K562 (cell line): Measurements from ENCODE around the gene AP3B1. TPM values are rescaled to one million over a fixed set of nuclear protein-coding genes. Genes with fewer than 3 reads are reported as not detected.

Experiments used
- CBX8 ChIP-seq: fragments of 200-600 bp; sonication (generic); IDR thresholded peaks from 2 replicates; pipeline ENCODE4 v1.6.1; 2012; ENCODE audit warnings: borderline replicate concordance, mixed run types, low read depth, mild to moderate bottlenecking, moderate library complexity, mixed read lengths, low read length, control low read depth, inconsistent platforms; ENCODE audit not compliant: poor library complexity, severe bottlenecking; ENCODE audit errors: extremely low read depth
- GTF2F1 ChIP-seq: IDR thresholded peaks from 2 replicates; pipeline ENCODE4 v1.6.1; 2011; ENCODE audit warnings: low read depth, low read length, improper control_type of control experiment
- NCOA2 ChIP-seq, 2 experiments: fragments of 450-650 bp; IDR thresholded peaks; 2 replicates each; pipeline ENCODE4 v1.6.1; 2018; ENCODE audit warnings: mild to moderate bottlenecking in 2 of 2, moderate library complexity in 1 of 2; ENCODE audit not compliant: partially characterized antibody in 2 of 2
- REST ChIP-seq, 2 experiments: fragments of 450-650 bp; formaldehyde crosslinking in 1 of 2; IDR thresholded peaks; 2 replicates each; pipeline versions ENCODE4 v1.4.0 to v1.6.1; 2014 to 2020; ENCODE audit warnings: mild to moderate bottlenecking in 2 of 2, borderline replicate concordance in 1 of 2, low read depth in 1 of 2
- SMC3 ChIP-seq: conservative IDR thresholded peaks from 2 replicates; pipeline ENCODE4 v1.6.1; 2011; ENCODE audit warnings: low read depth, low read length, improper control_type of control experiment; ENCODE audit not compliant: insufficient read depth
- THRAP3 ChIP-seq: fragments of 450-650 bp; IDR thresholded peaks from 2 replicates; pipeline ENCODE4 v1.6.1; 2016; ENCODE audit warnings: mild to moderate bottlenecking, inconsistent platforms, borderline replicate concordance
- UBTF ChIP-seq, 2 experiments: IDR thresholded peaks; 2 replicates each; pipeline ENCODE4 v1.6.1; 2012; ENCODE audit warnings: improper control_type of control experiment in 2 of 2, low read depth in 2 of 2, low read length in 2 of 2, borderline replicate concordance in 1 of 2
- ZNF212 ChIP-seq: fragments of 450-650 bp; formaldehyde crosslinking; IDR thresholded peaks from 2 replicates; pipeline ENCODE4 v1.4.0; 2020; ENCODE audit warnings: mild to moderate bottlenecking
- polyA plus RNA-seq, 8 experiments: library from polyadenylated mRNA; depleted of rRNA in 4 of 8; stranded (reverse) in 5 of 8; unstranded in 3 of 8; fragments of >200 nt; fragmentation: Nextera tagmentation in 2 of 8; fragmentation: Illumina TruSeq in 1 of 8; extraction: Ambion mirVana in 2 of 8; extraction: Trizol in 1 of 8; gene quantifications; 2 replicates each; pipeline versions ENCODE4 v1.2.1 to v1.2.3, GENCODE V29; 2011 to 2014; ENCODE audit warnings: inconsistent platforms in 1 of 8, missing spikeins in 1 of 8
- total RNA-seq, 7 experiments: library from RNA; depleted of rRNA in 6 of 7; stranded (reverse); fragments of >200 nt in 6 of 7; fragmentation: Illumina TruSeq in 2 of 7; extraction: Trizol in 2 of 7; gene quantifications; 2 replicates each; pipeline versions ENCODE4 v1.2.1 to v1.2.3, GENCODE V29; 2011 to 2021; ENCODE audit warnings: low replicate concordance in 1 of 7

AP3B1 gene
- total and polyA plus RNA-seq, 9 of the 15 experiments (the other 6 are each of a cell fraction or from before 2014, with no cell fraction given): 21.1 to 61.8 (median 42.2) TPM

- TF ChIP-seq REST (IDR thresholded peaks at IDR 0.05; ENCODE audit: borderline replicate concordance) (no peak), REST (CRISPR knock-in tag; IDR thresholded peaks at IDR 0.05; ENCODE audit: low read depth) (no peak), NCOA2 (IDR thresholded peaks at IDR 0.05; ENCODE audit: partially characterized antibody in 2 of 2) (no peak), CBX8 (no peak), ZNF212 (CRISPR knock-in tag) (no peak), SMC3 (no peak), THRAP3 (no peak), UBTF (IDR thresholded peaks at IDR 0.05; ENCODE audit: borderline replicate concordance in 1 of 2, low read depth in 2 of 2, low read length in 2 of 2) (no peak), GTF2F1 (no peak)
Measured at GRCh38 chr5:78002690-78003089, 291.8 kb downstream of the AP3B1 start (continued).
